HG02970 (cell line): ENCODE data around the gene HCN1.
"Not testable (repeated sequence)": the region's sequence is repeated elsewhere in the genome, so short reads cannot be mapped to it uniquely, and the experiment has no call there.

Experiments used
- ATAC-seq: cut with Tn5 transposase; IDR thresholded peaks from one replicate; pipeline ENCODE4 v1.9.1; 2021; ENCODE audit warnings: mild to moderate bottlenecking, moderate library complexity, moderate number of reproducible peaks; ENCODE audit not compliant: unreplicated experiment, low FRiP score

Gene HCN1

DNA sequence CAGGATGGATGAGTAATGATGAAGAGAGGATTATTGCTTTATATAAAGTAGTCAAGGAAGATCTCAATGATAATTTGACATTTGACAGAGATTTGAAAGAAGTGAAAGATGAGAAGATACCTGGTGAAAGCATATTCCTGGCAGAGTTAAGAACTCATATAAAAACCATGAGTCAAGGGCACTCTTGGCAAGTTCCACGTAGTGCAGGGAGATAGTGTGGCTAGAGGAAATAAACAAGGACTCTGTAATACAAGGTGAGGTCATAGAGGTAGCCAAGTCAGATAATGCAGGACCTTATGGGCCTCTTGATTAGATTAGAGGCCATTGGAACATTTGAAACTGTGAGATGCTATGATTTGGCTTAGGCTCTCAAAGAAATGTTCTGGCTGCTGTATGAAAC is 72.3 kb downstream of the HCN1 start:
- ATAC-seq, result no peak

DNA sequence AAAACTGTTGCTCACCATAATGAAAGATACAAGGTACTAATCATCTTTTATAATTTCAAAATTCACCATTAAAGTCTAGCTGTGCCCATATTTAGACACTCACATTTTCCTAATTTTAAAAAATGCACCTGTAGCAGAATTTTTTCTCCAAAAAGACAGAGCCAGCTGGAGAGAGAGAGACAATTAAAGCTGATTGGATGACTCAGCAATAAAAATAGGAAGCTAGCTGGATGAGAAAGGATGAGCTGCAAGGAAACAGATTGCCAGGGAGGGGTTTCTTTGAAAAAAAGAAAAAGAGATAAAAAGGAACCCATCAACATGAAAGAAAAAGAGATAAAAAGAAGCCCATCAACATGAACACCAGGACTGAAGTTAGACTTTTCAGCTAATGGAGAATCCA is 73.8 kb downstream of the HCN1 start:
- no peak for ATAC-seq

DNA sequence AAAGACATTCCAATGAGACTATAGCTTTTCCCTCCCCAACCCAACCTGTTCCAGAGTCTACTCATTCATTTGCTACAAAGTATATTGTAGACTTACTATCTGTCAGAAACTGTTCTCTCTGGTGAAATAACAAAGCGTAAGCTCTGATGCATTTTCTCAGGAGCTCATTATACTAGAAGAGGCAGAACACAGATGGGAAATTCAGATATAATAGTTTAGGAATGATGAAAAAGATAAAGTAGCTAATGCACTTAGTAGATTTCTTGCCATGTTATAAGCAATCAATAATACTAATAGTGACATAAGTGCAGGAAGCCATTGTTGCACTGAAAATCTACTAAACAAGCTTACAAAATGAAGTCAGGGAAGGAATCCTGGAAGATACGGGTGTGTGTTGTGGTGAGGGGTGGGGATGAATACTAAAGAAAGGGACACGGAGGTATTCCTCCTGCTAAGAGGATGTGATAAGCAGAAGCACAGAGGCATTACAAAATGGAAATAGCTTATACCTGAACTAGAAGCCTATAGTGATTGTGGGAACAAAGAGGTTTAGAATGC is 78.2 kb downstream of the HCN1 start:
- ATAC-seq, result no peak

DNA sequence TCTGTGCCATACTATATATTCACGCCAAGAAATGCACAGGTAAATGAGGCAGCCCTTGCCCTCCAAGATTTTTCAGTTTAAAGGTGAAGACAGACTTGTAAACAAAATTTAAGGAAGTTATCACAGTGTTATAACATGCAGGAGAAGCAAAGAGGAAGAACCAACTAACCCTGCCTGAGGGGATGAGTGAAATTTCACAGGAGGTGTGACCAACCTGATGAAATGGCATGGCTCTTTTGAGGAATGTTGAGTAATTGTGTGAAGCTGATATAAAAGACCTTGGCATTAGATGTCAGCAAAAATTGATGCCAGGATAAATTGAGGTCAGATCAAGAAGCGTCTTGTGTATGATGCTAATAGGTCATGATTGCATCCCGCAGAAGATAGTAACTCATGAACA is 86.5 kb downstream of the HCN1 start:
- ATAC-seq, result no peak

DNA sequence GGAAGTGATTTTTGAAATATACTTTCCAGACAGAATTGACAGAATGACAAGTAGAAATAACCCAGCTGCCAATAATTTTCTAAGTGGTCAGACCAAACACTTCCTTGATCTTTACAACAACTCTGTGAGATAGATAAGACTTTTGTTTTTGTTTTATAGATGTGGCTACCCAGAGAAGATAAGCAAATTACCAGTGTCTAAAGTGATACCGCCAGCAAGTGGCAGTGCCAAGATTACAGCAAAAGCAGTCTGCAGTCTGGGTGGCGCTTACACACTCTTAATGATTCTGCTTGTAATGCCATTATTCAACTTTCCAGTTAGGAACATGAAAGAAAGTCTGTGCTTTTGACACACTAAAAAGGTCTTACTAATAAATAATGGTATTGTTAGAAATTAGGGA is 92.1 kb downstream of the HCN1 start:
- ATAC-seq, result no peak

DNA sequence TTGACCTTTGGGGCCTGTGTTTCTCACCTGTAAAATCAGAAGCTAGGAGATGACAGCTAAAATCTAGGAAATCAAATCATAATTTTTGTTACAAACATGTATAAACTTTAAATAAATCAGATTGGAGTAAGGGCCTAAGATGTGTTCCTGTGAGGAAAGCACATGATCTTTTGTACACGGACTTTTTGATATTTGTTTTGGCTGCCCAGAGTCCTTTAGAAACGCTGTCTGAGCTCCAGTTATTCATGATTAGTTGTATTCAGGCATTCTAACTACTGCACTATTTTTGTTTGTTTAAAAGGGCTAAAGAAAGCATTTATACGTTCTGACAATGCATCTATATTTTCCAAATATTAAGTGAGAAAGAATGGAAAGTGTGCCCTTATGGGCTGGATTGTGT is 94.8 kb downstream of the HCN1 start:
- ATAC-seq, result no peak

DNA sequence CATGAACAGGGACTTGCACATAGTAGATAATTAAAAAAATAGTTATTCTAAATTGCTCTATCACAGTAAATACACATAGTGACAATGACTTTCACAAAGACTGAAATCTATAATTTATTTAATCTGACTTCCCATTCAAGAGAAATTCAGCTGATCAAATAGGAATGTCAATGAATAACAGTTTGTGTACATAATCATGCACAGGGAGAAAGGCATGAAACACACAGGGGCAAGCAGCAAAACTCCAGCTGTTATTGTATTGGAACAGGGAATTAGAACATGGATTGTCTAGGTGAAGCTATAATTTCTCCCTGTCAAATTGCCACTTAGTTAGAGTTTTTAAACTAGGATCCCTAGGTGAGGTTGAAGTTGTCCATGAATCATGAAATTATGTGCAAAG is 99.9 kb downstream of the HCN1 start:
- no peak for ATAC-seq

DNA sequence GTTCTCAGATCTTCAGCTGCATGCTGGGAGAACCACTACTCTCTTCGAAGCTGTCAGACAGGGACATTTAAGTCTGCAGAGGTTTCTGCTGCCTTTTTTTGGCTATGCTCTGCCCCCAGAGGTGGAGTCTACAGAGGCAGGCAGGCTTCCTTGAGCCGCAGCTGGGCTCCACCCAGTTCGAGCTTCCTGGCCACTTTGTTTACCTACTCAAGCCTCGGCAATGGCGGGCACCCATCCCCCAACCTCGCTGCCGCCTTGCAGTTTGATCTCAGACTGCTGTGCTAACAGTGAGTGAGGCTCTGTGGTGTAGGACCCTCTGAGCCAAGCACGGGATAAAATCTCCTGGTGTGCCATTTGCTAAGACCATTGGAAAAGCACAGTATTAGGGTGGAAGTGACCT is 110.2 kb downstream of the HCN1 start:
- ATAC-seq, result not testable (repeated sequence)

DNA sequence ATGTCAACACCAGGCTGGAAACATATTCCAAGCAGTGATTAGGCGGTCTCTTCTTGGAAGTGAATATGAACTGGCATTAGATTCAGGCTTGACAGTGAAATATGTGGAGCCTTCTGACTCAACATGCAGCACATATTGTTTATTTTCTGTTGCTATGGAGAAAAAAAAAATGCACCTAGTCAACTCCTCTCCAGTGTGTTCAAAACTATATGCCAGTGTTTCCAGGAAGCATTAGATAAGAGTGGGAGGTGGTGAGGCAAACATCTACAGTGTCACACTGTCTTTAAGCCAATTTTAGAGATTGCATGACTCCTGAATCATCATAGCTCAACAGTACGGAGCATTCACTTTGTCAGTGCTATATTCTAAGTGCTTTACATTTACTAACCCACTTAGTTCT is 117.9 kb downstream of the HCN1 start:
- ATAC-seq, result no peak

DNA sequence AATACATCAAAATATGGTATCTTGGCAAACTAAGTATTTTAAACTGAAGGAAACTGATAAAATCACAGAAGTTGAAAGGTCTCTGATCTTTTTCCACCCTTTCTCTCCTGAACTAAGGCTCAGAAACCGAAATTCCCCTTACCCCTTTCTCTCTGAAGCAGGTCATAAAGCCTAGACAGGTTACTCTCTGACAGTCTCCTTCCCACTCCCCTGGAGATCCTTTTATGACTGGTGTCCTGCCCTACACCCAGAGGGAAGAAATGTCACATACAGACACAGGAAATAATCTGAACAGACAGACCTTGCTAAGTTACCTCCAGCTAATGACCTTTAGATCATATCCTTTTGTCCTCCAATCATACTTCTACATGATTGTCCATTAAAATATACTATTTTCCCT is 127.4 kb downstream of the HCN1 start:
- no peak for ATAC-seq

DNA sequence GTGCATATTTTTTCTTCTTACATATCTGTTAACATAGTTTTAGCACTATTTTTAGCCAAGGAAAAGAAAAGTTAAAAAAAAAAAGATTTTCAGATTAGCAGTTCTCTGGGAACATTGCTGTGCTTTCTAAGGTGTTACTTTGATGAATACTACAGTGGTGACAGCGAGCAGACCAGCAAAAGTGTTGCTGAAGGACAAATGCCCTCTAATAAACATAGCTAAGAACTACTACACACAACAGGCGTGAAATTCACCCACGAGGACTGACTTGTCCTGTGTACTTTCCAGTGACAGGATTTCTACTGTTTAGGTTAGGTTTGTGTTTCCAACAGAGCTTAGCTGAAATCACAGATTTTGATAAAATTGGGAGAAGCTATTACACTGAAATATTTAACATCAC is 153.8 kb downstream of the HCN1 start:
- ATAC-seq, result no peak

DNA sequence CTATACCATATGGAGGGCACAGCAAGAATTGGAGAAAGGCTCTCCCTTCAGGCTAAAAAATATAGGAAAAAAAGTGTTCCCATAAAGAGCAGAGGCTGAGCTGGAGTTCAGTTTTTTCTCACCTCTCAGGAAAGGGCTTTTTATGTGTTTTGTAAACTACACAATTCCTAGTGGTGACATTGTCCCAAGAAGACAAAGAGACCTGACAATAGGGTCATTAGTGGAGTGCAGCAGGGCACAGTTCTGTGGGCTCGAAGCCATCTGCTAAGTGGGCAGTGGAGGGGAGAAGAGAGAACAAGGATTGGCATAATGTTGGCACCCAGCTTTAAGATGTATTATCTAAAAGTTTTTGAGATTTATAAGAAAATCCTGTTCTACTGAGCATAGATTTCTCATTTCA is 162.5 kb downstream of the HCN1 start:
- ATAC-seq, result no peak

DNA sequence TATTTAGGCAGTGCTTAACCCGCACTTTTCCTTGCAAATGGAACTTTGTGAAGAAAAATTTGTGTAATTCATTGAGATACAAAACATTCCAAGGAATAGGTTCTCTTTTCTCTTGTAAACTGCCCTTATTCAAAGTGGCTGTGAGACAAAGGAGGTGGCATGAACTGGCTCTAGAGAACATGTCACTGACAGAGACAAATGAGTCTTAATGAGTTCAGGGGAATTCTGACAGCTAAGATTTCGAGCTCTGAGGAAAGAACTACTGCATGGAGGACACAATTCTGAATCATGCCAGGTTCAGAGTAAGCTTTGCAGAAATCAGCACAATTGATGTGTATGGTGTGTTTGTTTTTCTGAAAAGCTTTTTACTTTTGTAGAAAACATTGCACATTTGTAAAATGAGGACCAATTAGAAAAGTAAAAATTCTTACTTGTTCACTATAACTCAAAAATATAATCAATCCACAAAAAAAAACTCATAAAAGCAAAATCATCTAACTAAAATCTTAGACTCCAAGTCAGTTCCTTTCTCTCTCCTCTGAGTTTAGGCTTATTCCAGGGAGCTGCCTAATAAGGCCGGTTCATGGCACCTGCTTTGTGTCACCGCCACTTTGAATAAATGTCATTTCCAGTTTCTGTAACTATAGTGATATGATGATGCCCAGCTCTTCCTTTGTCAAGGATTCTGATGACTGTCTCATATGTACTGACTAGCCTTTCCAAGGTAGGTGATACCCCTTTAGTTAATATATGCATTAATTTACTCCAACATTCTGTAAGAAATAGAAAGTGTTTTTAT is 163.2 kb downstream of the HCN1 start:
- no peak for ATAC-seq

DNA sequence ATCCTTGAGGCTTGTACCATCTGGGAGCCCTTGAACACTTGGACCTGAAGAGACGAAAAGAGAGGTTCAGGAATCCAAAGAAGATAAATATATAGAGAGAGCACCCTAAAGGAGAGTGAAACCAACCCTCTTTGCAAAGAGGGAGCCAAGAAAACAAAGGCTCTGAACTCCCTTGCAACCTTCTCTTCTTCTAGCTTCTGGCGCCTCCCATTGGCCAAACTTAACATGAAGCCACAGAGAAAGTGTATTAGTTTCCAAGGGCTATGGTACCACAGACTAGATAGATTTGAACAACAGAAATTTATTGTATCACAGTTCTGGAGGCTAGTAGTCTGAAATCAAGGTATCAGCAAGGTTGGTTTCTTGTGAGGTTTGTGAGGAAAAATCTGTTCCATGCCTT is 175.1 kb downstream of the HCN1 start:
- ATAC-seq, result no peak

DNA sequence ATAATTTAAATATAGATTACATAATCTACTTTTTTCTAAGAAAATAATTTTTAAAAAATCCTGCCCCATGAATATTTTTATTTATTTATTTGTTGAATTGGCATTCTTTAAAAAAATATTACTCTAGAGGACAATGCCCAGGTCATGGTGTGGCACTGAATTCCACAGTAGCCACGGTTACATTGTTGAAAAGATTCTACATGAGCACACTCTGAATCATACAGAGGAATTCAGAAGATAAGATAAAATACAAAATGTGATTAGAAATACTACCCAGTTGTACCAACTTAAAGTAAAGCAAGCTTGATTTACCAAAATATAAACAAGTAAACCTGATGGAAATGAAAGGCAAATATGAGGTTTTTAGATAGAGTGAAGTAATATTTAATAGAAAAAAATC is 183.7 kb downstream of the HCN1 start:
- no peak for ATAC-seq

DNA sequence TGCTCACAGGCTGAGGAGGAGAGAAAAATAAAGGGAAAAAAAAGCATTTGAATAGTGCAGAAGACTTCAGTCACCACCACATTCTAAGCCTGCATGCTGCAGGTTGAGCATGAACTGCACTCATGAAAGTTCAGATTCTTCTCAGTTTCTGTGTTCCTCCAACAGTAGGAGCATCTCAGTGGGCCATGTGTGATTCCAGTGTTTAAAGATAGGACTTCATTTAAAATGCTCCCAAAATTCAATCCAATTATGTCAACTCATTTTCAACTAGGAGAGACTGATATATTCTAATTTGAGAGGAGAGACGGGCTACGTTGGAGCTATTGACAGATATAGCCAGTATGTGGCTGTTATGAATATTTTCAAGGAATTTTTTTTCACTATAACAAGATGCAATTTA is 186.8 kb downstream of the HCN1 start:
- ATAC-seq, result no peak

DNA sequence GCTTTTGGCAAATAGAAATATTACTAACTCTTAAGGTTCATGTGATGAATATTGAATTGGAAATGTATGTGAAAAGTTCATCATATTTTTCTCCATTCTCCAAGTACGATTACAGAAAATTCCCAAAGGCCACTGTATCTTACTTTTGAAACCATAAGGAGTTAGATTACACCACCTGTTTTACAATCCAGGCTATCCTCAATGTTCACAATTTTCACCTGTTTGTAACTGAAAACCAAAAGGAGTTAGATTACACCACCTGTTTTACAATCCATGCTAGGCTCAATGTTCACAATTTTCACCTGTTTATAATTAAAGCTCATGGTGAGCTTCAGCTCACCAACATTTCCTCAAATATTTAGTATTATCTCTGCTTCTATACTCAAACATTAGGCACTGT is 188.0 kb downstream of the HCN1 start:
- ATAC-seq, result no peak

DNA sequence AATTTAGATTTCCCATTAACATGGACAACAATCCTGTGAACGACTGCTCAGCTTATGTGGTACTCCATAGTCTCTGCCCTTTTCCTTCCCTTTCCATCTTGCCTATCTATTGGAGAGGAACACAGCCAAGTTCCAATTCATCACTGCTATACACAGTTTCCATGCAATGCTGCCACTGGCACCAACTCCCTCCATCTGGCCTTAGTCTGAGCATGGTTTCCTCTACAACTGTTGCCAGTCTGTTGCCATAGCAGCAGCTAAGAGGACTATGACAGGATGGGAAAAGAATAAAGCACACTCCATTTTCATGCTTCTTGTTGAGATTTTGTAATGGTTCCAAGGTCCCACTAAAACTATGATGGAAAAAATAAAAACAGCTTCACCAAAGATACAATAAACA is 189.0 kb downstream of the HCN1 start:
- ATAC-seq, result no peak

DNA sequence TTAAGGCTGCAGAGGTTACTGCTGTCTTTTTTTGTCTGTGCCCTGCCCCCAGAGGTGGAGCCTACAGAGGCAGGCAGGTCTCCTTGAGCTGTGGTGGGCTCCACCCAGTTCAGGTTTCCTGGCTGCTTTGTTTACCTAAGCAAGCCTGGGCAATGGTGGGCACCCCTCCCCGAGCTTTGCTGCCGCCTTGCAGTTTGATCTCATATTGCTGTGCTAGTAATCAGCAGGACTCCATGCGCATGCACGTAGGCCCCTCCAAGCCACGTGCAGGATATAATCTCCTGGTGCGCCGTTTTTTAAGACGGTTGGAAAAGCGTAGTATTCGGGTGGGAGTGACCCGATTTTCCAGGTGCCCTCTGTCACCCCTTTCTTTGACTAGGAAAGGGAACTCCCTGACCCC is 197.2 kb downstream of the HCN1 start:
- ATAC-seq, result not testable (repeated sequence)

DNA sequence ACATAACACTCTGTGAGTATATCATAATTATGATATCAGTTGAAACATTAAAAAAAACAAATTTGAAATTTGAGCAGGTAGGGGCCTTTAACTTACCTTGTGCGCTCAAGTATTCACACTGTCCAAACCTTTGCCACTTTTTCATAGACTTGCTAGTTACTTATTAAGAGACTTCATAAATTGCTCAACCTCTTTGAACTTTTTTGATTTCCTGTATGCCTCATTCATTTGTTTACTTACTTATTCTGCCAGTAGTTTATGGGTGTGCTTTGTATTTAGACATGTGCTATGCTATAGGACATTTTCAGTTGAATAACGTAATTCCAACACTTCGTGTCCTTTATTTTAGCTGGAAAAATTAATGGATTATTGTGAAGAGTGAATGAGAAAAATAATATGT is 204.8 kb downstream of the HCN1 start:
- no peak for ATAC-seq

DNA sequence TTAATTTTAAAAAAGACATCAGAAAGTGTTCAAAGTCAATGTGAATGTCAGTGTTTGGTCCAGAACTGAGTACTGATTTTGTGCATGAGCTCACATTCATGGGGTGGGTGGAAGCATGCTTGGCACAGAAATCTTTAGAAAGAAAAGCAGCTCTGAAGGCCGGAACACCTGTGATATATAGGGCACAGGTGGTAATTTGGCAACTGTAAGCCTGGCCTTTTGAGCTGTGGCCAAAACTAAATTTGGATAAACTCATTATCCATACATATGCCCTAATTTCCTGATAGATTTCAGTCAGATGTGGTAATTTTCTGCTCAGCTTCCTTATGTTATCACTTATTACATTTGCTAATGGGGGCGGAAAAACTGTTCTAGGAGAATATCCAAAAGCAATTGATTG is 211.4 kb downstream of the HCN1 start:
- no peak for ATAC-seq

DNA sequence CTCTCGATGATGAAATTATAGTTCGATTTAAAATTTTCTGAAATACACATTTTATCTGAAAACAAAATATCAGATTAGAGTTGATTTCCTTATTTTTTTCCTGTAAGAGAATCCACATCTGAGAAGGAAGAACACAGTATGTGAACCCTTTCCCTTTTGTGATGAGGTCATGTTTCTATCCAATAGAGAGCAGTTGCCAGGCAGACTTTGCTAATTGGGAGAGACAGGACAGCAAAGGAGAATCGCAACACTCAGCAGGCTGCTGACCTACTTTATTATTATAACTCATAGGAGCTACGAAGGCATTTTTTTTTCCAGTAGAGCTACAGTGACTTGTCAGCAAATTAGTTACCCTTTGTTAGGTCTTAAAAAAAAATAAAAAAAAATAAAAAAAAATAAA is 242.1 kb downstream of the HCN1 start:
- no peak for ATAC-seq

DNA sequence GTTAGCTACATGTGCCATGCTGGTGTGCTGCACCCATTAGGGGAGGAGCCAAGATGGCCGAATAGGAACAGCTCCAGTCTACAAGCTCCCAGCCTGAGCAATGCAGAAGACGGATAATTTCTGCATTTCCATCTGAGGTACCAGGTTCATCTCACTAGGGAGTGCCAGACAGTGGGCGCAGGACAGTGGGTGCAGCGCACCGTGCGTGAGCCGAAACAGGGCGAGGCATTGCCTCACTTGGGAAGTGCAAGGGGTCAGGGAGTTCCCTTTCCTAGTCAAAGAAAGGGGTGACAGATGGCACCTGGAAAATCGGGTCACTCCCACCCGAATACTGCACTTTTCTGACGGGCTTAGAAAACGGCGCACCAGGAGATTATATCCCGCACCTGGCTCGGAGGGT is 251.3 kb downstream of the HCN1 start:
- ATAC-seq, result not testable (repeated sequence)
